HG02759 (cell line): ENCODE data around the gene MED7.
"Not testable (repeated sequence)": the region's sequence is repeated elsewhere in the genome, so short reads cannot be mapped to it uniquely, and the experiment has no call there.

Source experiments
- ATAC-seq: cut with Tn5 transposase; IDR thresholded peaks from one replicate; pipeline ENCODE4 v1.9.1; 2021; ENCODE audit warnings: mild to moderate bottlenecking, moderate library complexity; ENCODE audit not compliant: unreplicated experiment

MED7 gene, protein sequence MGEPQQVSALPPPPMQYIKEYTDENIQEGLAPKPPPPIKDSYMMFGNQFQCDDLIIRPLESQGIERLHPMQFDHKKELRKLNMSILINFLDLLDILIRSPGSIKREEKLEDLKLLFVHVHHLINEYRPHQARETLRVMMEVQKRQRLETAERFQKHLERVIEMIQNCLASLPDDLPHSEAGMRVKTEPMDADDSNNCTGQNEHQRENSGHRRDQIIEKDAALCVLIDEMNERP

DNA sequence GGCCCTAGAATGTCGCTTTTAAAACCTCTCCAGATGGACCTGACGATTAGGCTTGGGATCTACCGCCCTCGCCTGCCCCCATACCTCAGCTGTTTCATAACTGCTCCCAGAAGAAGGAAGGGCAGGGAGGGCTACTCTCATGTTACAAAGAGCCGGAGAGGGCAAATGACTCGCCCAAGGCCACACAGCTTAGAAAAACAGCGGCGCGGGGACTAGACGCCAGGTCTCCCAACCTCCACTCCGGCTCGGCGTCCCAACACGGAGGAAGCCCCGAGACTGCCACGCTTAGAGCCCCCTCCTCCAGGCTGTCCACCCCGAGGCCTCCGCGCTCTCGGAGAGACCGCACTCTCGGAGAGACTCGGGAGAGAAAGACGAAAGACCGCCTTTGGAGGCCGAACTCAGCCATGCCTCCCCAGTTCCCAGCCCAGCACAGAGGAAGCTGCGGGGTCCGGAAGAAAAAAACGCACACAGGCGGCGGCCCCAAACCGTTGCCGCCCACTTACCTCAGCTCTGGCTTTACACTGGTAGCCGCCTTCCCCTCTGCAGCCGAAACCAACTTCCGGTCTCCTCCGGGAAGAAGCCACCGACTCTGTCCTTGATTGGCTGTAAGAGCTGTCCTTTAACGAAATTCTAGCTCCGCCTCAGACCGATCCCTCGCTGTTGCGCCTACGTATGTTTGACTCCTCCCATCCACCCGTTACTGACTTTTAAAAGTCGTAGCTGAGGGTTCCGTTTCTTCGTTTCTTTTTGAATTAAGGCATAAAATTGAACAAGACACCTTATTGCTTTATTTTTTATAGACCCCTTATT, at the start of gene MED7:
MED7 (minus strand) TSS at position 549 of the 810 bp plus-strand sequence. CDS start 3,434 bp downstream, outside the sequence.
- ATAC-seq: peak; percentile 100

DNA sequence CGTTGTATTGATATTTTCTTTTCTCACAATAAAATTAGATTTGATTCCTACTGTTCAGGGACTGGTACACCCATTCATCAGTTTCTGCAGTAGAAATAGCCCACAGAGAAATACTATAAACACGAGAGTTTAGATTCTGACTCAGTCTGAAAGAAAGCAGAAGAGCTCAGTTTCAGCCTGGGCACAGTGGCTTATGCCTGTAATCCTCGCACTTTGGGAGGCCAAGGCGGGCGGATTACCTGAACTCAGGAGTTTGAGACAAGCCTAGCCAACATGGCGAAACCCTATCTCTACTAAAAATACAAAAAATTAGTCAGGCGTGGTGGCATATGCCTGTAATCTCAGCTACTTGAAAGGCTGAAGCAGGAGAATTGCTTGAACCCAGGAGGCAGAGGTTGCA, 46.6 kb upstream of the MED7 start:
- ATAC-seq: peak; percentile 73

- ATAC-seq: no peak
Measured at GRCh38 chr5:157188270-157188669, 45.6 kb upstream of the MED7 start.

- ATAC-seq: no peak
Measured at GRCh38 chr5:157187046-157187754, 44.5 kb upstream of the MED7 start.

DNA sequence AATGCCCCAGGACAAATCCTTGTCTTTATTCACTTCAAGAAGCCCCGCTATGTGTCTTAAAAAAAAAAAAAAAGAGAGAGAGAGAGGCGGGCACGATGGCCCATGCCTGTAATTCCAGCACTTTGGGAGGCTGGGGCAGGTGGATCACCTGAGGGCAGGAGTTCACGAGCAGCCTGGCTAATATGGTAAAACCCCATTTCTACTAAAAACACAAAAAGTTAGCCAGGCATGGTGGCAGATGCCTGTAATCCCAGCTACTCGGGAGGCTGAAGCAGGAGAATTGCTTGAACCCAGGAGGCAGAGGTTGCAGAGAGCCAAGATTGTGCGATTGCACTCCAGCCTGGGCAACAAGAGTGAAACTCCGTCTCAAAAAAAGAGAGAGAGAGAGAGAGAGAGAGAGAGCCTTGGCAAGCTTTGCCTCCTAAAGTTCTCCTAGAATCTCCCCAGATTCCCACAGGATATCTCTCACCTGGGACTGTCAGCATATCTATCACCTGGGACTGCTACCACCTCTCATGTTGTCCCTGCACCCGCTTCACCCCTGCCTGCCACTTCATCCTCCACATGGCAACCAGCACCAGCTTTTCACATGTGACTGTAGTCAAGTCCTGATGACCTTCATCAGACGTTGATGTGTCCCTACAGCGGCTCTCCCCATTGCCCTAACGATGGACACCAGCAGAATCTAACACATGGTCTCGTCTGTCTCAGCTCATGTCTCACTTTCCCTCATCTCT, 43.8 kb upstream of the MED7 start:
- no peak for ATAC-seq

DNA sequence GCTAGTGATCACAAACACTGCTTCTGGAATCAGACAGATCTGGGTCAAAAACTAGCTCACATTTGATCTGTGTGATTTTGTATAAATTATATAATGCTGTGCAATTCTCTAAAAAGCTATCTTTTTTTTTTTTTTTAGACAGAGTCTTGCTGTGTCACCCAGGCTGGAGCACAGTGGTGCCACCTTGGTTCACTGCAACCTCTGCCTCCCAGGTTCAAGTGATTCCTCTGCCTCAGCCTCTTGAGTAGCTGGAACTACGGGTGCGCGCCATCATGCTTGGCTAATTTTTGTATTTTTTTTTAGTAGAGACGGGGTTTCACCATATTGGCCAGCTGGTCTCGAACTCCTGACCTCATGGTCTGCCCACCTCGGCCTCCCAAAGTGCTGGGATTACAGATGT, 42.5 kb upstream of the MED7 start:
- not testable (repeated sequence) for ATAC-seq

GRCh38 chr5:157184117-157184670, 41.5 kb upstream of the MED7 start:
- no peak for ATAC-seq

GRCh38 chr5:157182143-157182757, 39.6 kb upstream of the MED7 start:
- no peak for ATAC-seq

GRCh38 chr5:157180374-157181264, 38.0 kb upstream of the MED7 start, which contains the start of gene ITK:
Gene ITK, plus strand, starts transcription at chr5:157180840. Its CDS starts 138 bp downstream, at chr5:157180978.
- ATAC-seq: no peak

DNA sequence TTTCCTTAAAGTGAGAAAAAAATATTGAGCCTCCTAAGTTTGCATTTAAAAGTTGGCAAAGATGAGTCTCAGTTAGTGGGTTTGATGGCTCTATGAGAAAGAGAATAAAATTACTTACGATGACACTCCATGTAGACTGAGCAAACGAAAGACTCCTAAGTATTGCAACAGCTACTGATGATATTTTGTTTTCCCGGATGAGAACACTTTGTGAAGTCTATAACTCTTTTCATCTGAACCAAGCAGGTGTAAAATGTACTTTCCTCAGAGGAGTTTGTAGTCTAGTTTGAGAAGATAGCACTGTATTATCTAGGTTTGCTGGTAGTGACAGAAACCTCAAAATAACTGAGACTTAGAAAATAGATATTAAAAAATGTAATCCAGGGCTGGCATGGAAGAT, 36.3 kb upstream of the MED7 start:
- no peak for ATAC-seq

DNA sequence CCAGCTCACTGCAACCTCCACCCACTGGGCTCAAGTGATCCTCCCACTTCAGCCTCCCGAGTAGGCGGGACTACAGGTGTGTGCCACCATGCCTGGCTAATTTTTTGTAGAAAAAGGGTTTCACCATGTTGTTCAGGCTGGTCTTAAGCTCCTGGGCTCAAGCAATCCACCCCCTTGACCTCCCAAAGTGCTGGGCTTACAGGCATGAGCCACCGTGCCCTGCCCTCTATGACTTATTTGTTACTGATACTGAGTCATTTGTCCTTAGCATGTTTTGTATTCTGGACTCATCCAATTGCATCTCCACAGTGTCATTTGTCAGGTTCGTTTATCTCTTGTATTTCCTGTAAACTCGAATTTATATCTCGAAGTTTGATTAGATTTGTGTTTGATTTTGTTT, 35.3 kb upstream of the MED7 start:
- ATAC-seq: no peak

GRCh38 chr5:157175071-157175612, 32.5 kb upstream of the MED7 start:
- ATAC-seq: no peak

DNA sequence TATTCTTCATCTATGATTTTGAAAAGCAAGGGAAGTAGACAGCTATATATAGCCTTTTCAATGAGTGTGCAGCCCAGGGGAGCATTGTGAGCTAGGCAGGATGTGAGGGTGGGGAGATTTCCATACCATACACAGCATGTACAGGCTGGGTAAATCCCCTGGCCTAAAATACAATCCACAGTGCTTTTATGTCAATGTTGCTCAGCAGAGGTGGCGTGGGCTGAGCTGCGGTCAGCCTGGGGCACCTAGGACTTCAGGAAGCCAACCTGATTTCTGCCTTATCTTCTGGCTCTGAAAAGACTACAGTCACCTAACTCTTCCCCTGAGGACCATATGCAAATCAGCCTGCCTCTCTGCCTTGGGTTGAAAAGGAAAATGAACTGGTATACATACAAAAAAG, 29.7 kb upstream of the MED7 start:
- ATAC-seq: peak; percentile 100

DNA sequence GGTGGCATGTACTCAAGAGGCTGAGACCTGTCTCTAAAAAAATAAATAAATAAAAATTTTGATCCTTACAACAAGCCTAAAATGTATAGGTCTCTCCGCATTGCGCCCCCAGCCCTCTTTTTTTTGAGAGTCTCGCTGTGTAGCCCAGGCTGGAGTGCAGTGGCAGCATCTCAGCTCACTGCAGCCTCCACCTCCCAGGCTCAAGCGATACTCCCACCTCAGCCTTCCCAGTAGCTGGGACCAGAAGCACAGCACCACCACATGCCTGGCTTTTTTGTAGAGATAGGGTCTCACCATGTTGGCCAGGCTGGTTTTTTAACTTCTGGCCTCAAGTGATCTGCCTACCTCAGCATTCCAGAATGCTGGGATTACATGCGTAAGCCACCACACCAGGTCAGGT, 25.6 kb upstream of the MED7 start:
- no peak for ATAC-seq

DNA sequence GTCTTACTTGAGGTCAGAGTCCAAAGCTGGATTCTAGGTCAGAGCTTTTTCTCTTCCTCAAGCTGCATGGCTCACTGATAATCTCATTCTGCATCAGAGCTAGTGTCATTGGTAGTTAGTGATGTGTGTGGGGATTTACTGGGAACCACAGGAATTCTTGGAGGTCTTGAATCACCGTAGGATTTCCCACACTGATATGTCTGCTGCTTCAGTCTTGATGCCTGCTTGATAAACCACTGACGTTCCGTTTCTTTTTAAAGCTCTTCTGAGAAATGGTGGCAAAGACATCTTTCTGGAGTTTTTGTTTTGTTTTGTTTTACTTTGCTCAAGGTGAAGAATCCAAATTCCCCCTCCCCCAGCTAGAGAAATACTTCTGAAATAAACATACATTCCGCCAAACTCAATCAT, 24.6 kb upstream of the MED7 start:
- no peak for ATAC-seq

GRCh38 chr5:157166214-157167213, 23.8 kb upstream of the MED7 start, which contains the start of gene GARIN3:
Gene GARIN3, minus strand, starts transcription at chr5:157166264. Its CDS starts 96 bp downstream, at chr5:157166168.
- ATAC-seq: no peak

- no peak for ATAC-seq
Measured at GRCh38 chr5:157165668-157166067, 23.0 kb upstream of the MED7 start.

GRCh38 chr5:157165261-157165660, 22.6 kb upstream of the MED7 start:
- ATAC-seq: no peak
